Esophagus squamous epithelium (tissue), 4 donors: ENCODE results near the gene NUP50.

Experiments
- CTCF ChIP-seq, 6 experiments: fragments of 450-650 bp in 4 of 6; fragments of 200-600 bp in 2 of 6; sonication (generic) in 2 of 6; IDR thresholded peaks; one replicate each; pipeline ENCODE4 v1.5.1; 2016 to 2019; ENCODE audit warnings: antibody characterized with exemption in 6 of 6, mild to moderate bottlenecking in 4 of 6, moderate library complexity in 4 of 6
- POLR2A ChIP-seq, 4 donors: fragments of 450-650 bp; IDR thresholded peaks; one replicate each; pipeline ENCODE4 v1.6.1; 2017; ENCODE audit warnings: antibody characterized with exemption in 4 of 4, mild to moderate bottlenecking in 4 of 4, moderate library complexity in 3 of 4

- TF ChIP-seq CTCF (IDR thresholded peaks at IDR 0.05) (no peak), POLR2A (IDR thresholded peaks at IDR 0.05) (no peak)
These were observed 15.7 kb downstream of the NUP50 start for GRCh38 chr22:45179276-45180049.
